ENCODE measurements around the gene SUSD4. TPM values are rescaled to one million over a fixed set of nuclear protein-coding genes. Genes with fewer than 3 reads are reported as not detected.

SUSD4 gene
- total and polyA plus RNA-seq, 2 of the 4 experiments (the other 2 are of a cell fraction), result 1.8 to 2.7 TPM

- H3K18ac ChIP-seq (ENCODE audit: low read depth, low read length), result no peak overlapping the region
- BruUV-seq (replicated peaks), result no TSS peak
- TF ChIP-seq MAFK (IDR thresholded peaks at IDR 0.05; ENCODE audit: low read depth, low read length), result no peak
- no peak for TF ChIP-seq CTCF (conservative IDR thresholded peaks at IDR 0.05; ENCODE audit: low read depth, low read length)
- no peak for TF ChIP-seq MXI1 (IDR thresholded peaks at IDR 0.05; ENCODE audit: borderline replicate concordance, low read depth, low read length)
- no peak for TF ChIP-seq ELK1 (IDR thresholded peaks at IDR 0.05; ENCODE audit: borderline replicate concordance, low read depth, low read length)
- no peak for TF ChIP-seq SMC3 (IDR thresholded peaks at IDR 0.05; ENCODE audit: low read depth, low read length)
- no peak for TF ChIP-seq USF2 (IDR thresholded peaks at IDR 0.05; ENCODE audit: low read depth, low read length)
- TF ChIP-seq NFE2L2 (IDR thresholded peaks at IDR 0.05; ENCODE audit: low read depth, low read length), result no peak
- TF ChIP-seq CHD1 (IDR thresholded peaks at IDR 0.05; ENCODE audit: low read depth, low read length), result no peak
- no peak for TF ChIP-seq MAZ (IDR thresholded peaks at IDR 0.05; ENCODE audit: borderline replicate concordance, low read depth, low read length)
- no peak for TF ChIP-seq FOS (IDR thresholded peaks at IDR 0.05; ENCODE audit: low read depth, low read length)
- no peak for TF ChIP-seq POLR2A (IDR thresholded peaks at IDR 0.05; ENCODE audit: low read depth, low read length)
- TF ChIP-seq RCOR1 (IDR thresholded peaks at IDR 0.05; ENCODE audit: insufficient replicate concordance, low read length), result no peak
- no peaks in the 10 kb centered on the region for H3K36me3 ChIP-seq (ENCODE audit: control insufficient read depth, insufficient read depth, low read length)
- dilution Hi-C loops (cut with HindIII; ENCODE audit: low sequenced_read_pairs, unreplicated experiment), result no loop called here
- H3K9me1 ChIP-seq (ENCODE audit: insufficient read depth, low read length), result no peaks in the 10 kb centered on the region
- H3K4me2 ChIP-seq (ENCODE audit: low read depth, low read length), result no peak overlapping the region
- no peak overlapping the region for H4K8ac ChIP-seq (ENCODE audit: low read depth in 2 of 2, low read length in 2 of 2)
- intact Hi-C loops (cut with micrococcal nuclease), result no loop called here
- no peak overlapping the region for H3K14ac ChIP-seq (replicated peaks; ENCODE audit: low read depth, low read length)
- CTCF ChIA-PET, result no interaction called here
- H4K91ac ChIP-seq (ENCODE audit: insufficient read depth, low read depth, low read length), result no peak overlapping the region
- H2BK20ac ChIP-seq (ENCODE audit: low read depth, low read length), result no peak overlapping the region
- H3K9me3 ChIP-seq (ENCODE audit: control insufficient read depth, insufficient read depth, low read length), result peaks cover 11% of the 10 kb centered on the region
- no peak overlapping the region for H3K56ac ChIP-seq (ENCODE audit: extremely low read depth, insufficient read depth, low read length)
- H2AFZ ChIP-seq (replicated peaks; ENCODE audit: low read length, poor library complexity), result no peak overlapping the region
- in situ Hi-C loops (cut with MboI; ENCODE audit: low sequenced_read_pairs), result no loop called here
- no peak overlapping the region for H3K4ac ChIP-seq (ENCODE audit: low read depth, low read length)
- WGBS, 2 experiments (ENCODE audit: extremely low coverage in 2 of 2, insufficient read length in 1 of 2), result 100% methylated on average over 1 of the region's 6 CpGs; no CpG with 5 or more reads in 1 of the 2 experiments
- DNase-seq, result no peak
- ATAC-seq (ENCODE audit: low read depth), result no peak
- H2AK5ac ChIP-seq (ENCODE audit: low read depth, low read length), result no peak overlapping the region
- H2BK5ac ChIP-seq (ENCODE audit: low read depth, low read length, poor library complexity, severe bottlenecking), result no peak overlapping the region
- H4K20me1 ChIP-seq (ENCODE audit: insufficient read depth, low read length), result no peaks in the 10 kb centered on the region
- POLR2A ChIA-PET (ENCODE audit: unreplicated experiment), result interaction anchor here (1.2 kb wide), 1 partner anchor 15 kb away, joined by 3 read pairs; no protein-coding TSS in a partner anchor
- no peak overlapping the region for H3K4me3 ChIP-seq (ENCODE audit: insufficient read depth, low read depth, low read length)
- H2BK120ac ChIP-seq (ENCODE audit: low read depth, low read length), result no peak overlapping the region
- H2AK9ac ChIP-seq (replicated peaks; ENCODE audit: low read depth, low read length, poor library complexity), result no peak overlapping the region
- no peak overlapping the region for H4K5ac ChIP-seq (ENCODE audit: low read depth, low read length)
- H3K79me1 ChIP-seq (ENCODE audit: low read depth in 1 of 2, low read length in 2 of 2), result no peaks in the 10 kb centered on the region
- H3K27ac ChIP-seq (ENCODE audit: insufficient read depth, low read length), result no peak overlapping the region
- no peak overlapping the region for H3K9ac ChIP-seq (ENCODE audit: low read depth, low read length)
- H3K23ac ChIP-seq (ENCODE audit: low read depth, low read length), result no peak overlapping the region
- H3K4me1 ChIP-seq (ENCODE audit: control insufficient read depth, insufficient read depth, low read length), result no peaks in the 10 kb centered on the region
- H3K27me3 ChIP-seq (ENCODE audit: control insufficient read depth, insufficient read depth, low read length), result peaks cover 17% of the 10 kb centered on the region
- no peak overlapping the region for H2BK15ac ChIP-seq (ENCODE audit: low read depth, low read length)
Observed at GRCh38 chr1:223215026-223215425, 148.9 kb downstream of the SUSD4 start.
